HepG2 (cell line): ENCODE results near the gene ADGRG1. TPM values are rescaled to one million over a fixed set of nuclear protein-coding genes. Genes with fewer than 3 reads are reported as not detected.

ENCODE experiments used
- IRX3 ChIP-seq: sonication (generic); formaldehyde crosslinking; IDR thresholded peaks from 2 replicates; pipeline ENCODE4 v1.8.1; 2023; ENCODE audit warnings: mild to moderate bottlenecking, low read depth, missing genetic modification reagents, borderline replicate concordance
- NCOA5 ChIP-seq: sonication (generic); formaldehyde crosslinking; IDR thresholded peaks from 2 replicates; pipeline ENCODE4 v1.4.0; 2020; ENCODE audit warnings: missing genetic modification reagents
- RBM39 ChIP-seq: fragments of 200-400 bp; formaldehyde crosslinking; IDR thresholded peaks from one replicate; pipeline ENCODE4 v1.6.1; 2018; ENCODE audit warnings: antibody characterized with exemption, mild to moderate bottlenecking, low read depth, low read length; ENCODE audit not compliant: poor library complexity, severe bottlenecking
- SMAD1 ChIP-seq: sonication (generic); formaldehyde crosslinking; IDR thresholded peaks from 2 replicates; pipeline ENCODE4 v1.4.0; 2020; ENCODE audit warnings: missing genetic modification reagents, low read depth, mild to moderate bottlenecking, borderline replicate concordance
- TBL1XR1 ChIP-seq: fragments of 150-350 bp; IDR thresholded peaks from 2 replicates; pipeline ENCODE4 v1.6.1; 2014; ENCODE audit warnings: borderline replicate concordance, low read length; ENCODE audit not compliant: partially characterized antibody
- ZNF12 ChIP-seq: sonication (generic); formaldehyde crosslinking; IDR thresholded peaks from 2 replicates; pipeline ENCODE4 v1.5.0; 2020; ENCODE audit warnings: missing genetic modification reagents
- ZNF296 ChIP-seq: sonication (generic); formaldehyde crosslinking; conservative IDR thresholded peaks from 2 replicates; pipeline ENCODE4 v1.5.0; 2020; ENCODE audit warnings: mild to moderate bottlenecking, missing genetic modification reagents
- ZNF546 ChIP-seq: sonication (generic); formaldehyde crosslinking; conservative IDR thresholded peaks from 2 replicates; pipeline ENCODE4 v1.8.1; 2023; ENCODE audit warnings: mild to moderate bottlenecking, missing genetic modification reagents
- ZNF737 ChIP-seq: sonication (generic); formaldehyde crosslinking; IDR thresholded peaks from 2 replicates; pipeline ENCODE4 v1.5.0; 2020; ENCODE audit warnings: missing genetic modification reagents, mild to moderate bottlenecking, borderline replicate concordance
- polyA plus RNA-seq, 8 experiments: library from polyadenylated mRNA; depleted of rRNA in 3 of 8; stranded (reverse) in 7 of 8; unstranded in 1 of 8; fragments of >200 nt; fragmentation: Illumina TruSeq in 4 of 8; extraction: Trizol in 4 of 8; gene quantifications; 2 replicates each; pipeline versions ENCODE4 v1.2.1 to v1.2.3, GENCODE V29; 2011 to 2016; ENCODE audit warnings: low read depth in 4 of 8, missing spikeins in 1 of 8, mixed read lengths in 1 of 8; ENCODE audit not compliant: insufficient read depth in 1 of 8
- total RNA-seq, 5 experiments: library from RNA; depleted of rRNA; stranded (reverse); fragments of >200 nt; fragmentation: Illumina TruSeq; extraction: Trizol; gene quantifications; 2 replicates each; pipeline ENCODE4 v1.2.3, GENCODE V29; 2016; ENCODE audit warnings: low read depth in 1 of 5
- TF ChIP-seq, protein P1 (sequence below): sonication (generic); formaldehyde crosslinking; IDR thresholded peaks from 2 replicates; pipeline ENCODE4 v1.4.0; 2020; ENCODE audit warnings: low read depth, missing genetic modification reagents
- TF ChIP-seq, protein P2 (sequence below): sonication (generic); formaldehyde crosslinking; IDR thresholded peaks from 2 replicates; pipeline ENCODE4 v1.5.1; 2020; ENCODE audit warnings: missing genetic modification reagents, mild to moderate bottlenecking, borderline replicate concordance
- TF ChIP-seq, protein P3 (sequence below): IDR thresholded peaks from 2 replicates; pipeline ENCODE4 v1.6.1; 2016; ENCODE audit warnings: low read depth, missing genetic modification reagents, missing compliant biosample characterization
- TF ChIP-seq, protein P4 (sequence below): sonication (generic); formaldehyde crosslinking; IDR thresholded peaks from 2 replicates; pipeline ENCODE4 v1.5.1; 2020; ENCODE audit warnings: missing genetic modification reagents, mild to moderate bottlenecking, borderline replicate concordance
- TF ChIP-seq, protein P5 (sequence below): sonication (generic); formaldehyde crosslinking; conservative IDR thresholded peaks from 2 replicates; pipeline ENCODE4 v1.4.0; 2020; ENCODE audit warnings: mild to moderate bottlenecking, missing genetic modification reagents, moderate library complexity

The ADGRG1 gene
- total and polyA plus RNA-seq, 2 of the 13 experiments (the other 11 are each of a cell fraction or from before 2014, with no cell fraction given): 2.7 to 5.9 TPM

DNA sequence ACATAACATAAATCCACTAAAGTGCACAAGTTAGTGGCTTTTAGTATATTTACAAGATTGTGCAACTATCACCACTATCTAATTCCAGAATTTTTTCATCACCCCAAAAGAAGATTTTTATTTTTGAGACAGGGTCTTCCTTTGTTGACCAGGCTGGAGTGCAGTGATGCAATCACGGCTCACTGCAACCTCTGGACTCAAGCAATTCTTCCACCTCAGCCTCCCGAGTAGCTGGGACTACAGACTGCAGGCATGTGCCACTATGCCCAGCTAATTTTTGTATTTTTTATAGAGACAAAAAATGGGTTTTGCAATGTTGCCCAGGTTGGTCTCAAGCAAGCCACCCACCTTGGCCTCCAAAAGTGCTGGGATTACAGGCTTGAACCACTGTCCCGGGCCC is 81.2 kb downstream of the ADGRG1 start (continued):
- TF ChIP-seq, protein P1, sequence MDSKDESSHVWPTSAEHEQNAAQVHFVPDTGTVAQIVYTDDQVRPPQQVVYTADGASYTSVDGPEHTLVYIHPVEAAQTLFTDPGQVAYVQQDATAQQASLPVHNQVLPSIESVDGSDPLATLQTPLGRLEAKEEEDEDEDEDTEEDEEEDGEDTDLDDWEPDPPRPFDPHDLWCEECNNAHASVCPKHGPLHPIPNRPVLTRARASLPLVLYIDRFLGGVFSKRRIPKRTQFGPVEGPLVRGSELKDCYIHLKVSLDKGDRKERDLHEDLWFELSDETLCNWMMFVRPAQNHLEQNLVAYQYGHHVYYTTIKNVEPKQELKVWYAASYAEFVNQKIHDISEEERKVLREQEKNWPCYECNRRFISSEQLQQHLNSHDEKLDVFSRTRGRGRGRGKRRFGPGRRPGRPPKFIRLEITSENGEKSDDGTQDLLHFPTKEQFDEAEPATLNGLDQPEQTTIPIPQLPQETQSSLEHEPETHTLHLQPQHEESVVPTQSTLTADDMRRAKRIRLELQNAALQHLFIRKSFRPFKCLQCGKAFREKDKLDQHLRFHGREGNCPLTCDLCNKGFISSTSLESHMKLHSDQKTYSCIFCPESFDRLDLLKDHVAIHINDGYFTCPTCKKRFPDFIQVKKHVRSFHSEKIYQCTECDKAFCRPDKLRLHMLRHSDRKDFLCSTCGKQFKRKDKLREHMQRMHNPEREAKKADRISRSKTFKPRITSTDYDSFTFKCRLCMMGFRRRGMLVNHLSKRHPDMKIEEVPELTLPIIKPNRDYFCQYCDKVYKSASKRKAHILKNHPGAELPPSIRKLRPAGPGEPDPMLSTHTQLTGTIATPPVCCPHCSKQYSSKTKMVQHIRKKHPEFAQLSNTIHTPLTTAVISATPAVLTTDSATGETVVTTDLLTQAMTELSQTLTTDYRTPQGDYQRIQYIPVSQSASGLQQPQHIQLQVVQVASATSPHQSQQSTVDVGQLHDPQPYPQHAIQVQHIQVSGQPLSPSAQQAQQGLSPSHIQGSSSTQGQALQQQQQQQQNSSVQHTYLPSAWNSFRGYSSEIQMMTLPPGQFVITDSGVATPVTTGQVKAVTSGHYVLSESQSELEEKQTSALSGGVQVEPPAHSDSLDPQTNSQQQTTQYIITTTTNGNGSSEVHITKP (CRISPR knock-in tag): no peak
- TF ChIP-seq ZNF296 (no peak), ZNF12 (CRISPR knock-in tag) (no peak), NCOA5 (no peak), TBL1XR1 (no peak), ZNF737 (CRISPR knock-in tag) (no peak), RBM39 (no peak), ZNF546 (no peak), IRX3 (no peak), SMAD1 (no peak)
- TF ChIP-seq, protein P2, sequence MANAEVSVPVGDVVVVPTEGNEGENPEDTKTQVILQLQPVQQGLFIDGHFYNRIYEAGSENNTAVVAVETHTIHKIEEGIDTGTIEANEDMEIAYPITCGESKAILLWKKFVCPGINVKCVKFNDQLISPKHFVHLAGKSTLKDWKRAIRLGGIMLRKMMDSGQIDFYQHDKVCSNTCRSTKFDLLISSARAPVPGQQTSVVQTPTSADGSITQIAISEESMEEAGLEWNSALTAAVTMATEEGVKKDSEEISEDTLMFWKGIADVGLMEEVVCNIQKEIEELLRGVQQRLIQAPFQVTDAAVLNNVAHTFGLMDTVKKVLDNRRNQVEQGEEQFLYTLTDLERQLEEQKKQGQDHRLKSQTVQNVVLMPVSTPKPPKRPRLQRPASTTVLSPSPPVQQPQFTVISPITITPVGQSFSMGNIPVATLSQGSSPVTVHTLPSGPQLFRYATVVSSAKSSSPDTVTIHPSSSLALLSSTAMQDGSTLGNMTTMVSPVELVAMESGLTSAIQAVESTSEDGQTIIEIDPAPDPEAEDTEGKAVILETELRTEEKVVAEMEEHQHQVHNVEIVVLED (CRISPR knock-in tag): no peak
- TF ChIP-seq, protein P3, sequence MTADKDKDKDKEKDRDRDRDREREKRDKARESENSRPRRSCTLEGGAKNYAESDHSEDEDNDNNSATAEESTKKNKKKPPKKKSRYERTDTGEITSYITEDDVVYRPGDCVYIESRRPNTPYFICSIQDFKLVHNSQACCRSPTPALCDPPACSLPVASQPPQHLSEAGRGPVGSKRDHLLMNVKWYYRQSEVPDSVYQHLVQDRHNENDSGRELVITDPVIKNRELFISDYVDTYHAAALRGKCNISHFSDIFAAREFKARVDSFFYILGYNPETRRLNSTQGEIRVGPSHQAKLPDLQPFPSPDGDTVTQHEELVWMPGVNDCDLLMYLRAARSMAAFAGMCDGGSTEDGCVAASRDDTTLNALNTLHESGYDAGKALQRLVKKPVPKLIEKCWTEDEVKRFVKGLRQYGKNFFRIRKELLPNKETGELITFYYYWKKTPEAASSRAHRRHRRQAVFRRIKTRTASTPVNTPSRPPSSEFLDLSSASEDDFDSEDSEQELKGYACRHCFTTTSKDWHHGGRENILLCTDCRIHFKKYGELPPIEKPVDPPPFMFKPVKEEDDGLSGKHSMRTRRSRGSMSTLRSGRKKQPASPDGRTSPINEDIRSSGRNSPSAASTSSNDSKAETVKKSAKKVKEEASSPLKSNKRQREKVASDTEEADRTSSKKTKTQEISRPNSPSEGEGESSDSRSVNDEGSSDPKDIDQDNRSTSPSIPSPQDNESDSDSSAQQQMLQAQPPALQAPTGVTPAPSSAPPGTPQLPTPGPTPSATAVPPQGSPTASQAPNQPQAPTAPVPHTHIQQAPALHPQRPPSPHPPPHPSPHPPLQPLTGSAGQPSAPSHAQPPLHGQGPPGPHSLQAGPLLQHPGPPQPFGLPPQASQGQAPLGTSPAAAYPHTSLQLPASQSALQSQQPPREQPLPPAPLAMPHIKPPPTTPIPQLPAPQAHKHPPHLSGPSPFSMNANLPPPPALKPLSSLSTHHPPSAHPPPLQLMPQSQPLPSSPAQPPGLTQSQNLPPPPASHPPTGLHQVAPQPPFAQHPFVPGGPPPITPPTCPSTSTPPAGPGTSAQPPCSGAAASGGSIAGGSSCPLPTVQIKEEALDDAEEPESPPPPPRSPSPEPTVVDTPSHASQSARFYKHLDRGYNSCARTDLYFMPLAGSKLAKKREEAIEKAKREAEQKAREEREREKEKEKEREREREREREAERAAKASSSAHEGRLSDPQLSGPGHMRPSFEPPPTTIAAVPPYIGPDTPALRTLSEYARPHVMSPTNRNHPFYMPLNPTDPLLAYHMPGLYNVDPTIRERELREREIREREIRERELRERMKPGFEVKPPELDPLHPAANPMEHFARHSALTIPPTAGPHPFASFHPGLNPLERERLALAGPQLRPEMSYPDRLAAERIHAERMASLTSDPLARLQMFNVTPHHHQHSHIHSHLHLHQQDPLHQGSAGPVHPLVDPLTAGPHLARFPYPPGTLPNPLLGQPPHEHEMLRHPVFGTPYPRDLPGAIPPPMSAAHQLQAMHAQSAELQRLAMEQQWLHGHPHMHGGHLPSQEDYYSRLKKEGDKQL: no peak
- TF ChIP-seq, protein P4, sequence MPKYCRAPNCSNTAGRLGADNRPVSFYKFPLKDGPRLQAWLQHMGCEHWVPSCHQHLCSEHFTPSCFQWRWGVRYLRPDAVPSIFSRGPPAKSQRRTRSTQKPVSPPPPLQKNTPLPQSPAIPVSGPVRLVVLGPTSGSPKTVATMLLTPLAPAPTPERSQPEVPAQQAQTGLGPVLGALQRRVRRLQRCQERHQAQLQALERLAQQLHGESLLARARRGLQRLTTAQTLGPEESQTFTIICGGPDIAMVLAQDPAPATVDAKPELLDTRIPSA (CRISPR knock-in tag): no peak
- TF ChIP-seq, protein P5, sequence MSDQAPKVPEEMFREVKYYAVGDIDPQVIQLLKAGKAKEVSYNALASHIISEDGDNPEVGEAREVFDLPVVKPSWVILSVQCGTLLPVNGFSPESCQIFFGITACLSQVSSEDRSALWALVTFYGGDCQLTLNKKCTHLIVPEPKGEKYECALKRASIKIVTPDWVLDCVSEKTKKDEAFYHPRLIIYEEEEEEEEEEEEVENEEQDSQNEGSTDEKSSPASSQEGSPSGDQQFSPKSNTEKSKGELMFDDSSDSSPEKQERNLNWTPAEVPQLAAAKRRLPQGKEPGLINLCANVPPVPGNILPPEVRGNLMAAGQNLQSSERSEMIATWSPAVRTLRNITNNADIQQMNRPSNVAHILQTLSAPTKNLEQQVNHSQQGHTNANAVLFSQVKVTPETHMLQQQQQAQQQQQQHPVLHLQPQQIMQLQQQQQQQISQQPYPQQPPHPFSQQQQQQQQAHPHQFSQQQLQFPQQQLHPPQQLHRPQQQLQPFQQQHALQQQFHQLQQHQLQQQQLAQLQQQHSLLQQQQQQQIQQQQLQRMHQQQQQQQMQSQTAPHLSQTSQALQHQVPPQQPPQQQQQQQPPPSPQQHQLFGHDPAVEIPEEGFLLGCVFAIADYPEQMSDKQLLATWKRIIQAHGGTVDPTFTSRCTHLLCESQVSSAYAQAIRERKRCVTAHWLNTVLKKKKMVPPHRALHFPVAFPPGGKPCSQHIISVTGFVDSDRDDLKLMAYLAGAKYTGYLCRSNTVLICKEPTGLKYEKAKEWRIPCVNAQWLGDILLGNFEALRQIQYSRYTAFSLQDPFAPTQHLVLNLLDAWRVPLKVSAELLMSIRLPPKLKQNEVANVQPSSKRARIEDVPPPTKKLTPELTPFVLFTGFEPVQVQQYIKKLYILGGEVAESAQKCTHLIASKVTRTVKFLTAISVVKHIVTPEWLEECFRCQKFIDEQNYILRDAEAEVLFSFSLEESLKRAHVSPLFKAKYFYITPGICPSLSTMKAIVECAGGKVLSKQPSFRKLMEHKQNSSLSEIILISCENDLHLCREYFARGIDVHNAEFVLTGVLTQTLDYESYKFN (CRISPR knock-in tag): peak; percentile 81
